GM18861 (cell line): ENCODE data around the gene CTNNA3.
"Not testable (repeated sequence)": the region's sequence is repeated elsewhere in the genome, so short reads cannot be mapped to it uniquely, and the experiment has no call there.

Experiments
- ATAC-seq: cut with Tn5 transposase; IDR thresholded peaks from one replicate; pipeline ENCODE4 v1.9.1; 2021; ENCODE audit not compliant: unreplicated experiment

The CTNNA3 gene

GRCh38 chr10:66349726-66350125 is 1346.3 kb downstream of the CTNNA3 start:
- no peak for ATAC-seq

- ATAC-seq = no peak
Observed at GRCh38 chr10:66349076-66349475, 1346.9 kb downstream of the CTNNA3 start.

GRCh38 chr10:66337211-66337610 is 1358.8 kb downstream of the CTNNA3 start:
- no peak for ATAC-seq

- no peak for ATAC-seq
Observed at GRCh38 chr10:66336791-66337190, 1359.2 kb downstream of the CTNNA3 start.

- ATAC-seq = not testable (repeated sequence)
Observed at GRCh38 chr10:66335753-66336152, 1360.2 kb downstream of the CTNNA3 start.

- no peak for ATAC-seq
Observed at GRCh38 chr10:66329147-66329546, 1366.8 kb downstream of the CTNNA3 start.

GRCh38 chr10:66326876-66327275 is 1369.1 kb downstream of the CTNNA3 start:
- ATAC-seq = no peak

GRCh38 chr10:66322777-66323176 is 1373.2 kb downstream of the CTNNA3 start:
- ATAC-seq = no peak

GRCh38 chr10:66321723-66322665 is 1374.0 kb downstream of the CTNNA3 start:
- ATAC-seq = no peak

GRCh38 chr10:66318761-66319160 is 1377.2 kb downstream of the CTNNA3 start:
- ATAC-seq = no peak

GRCh38 chr10:66307826-66308225 is 1388.2 kb downstream of the CTNNA3 start:
- ATAC-seq = no peak

GRCh38 chr10:66301078-66301477 is 1394.9 kb downstream of the CTNNA3 start:
- ATAC-seq = no peak

GRCh38 chr10:66295602-66296001 is 1400.4 kb downstream of the CTNNA3 start:
- no peak for ATAC-seq

- no peak for ATAC-seq
Observed at GRCh38 chr10:66294538-66294937, 1401.5 kb downstream of the CTNNA3 start.

GRCh38 chr10:66292922-66293321 is 1403.1 kb downstream of the CTNNA3 start:
- ATAC-seq = no peak

- ATAC-seq = no peak
Observed at GRCh38 chr10:66292456-66292855, 1403.5 kb downstream of the CTNNA3 start.

- ATAC-seq = no peak
Observed at GRCh38 chr10:66291133-66291532, 1404.9 kb downstream of the CTNNA3 start.

GRCh38 chr10:66284621-66285020 is 1411.4 kb downstream of the CTNNA3 start:
- ATAC-seq = no peak

- ATAC-seq = no peak
Observed at GRCh38 chr10:66283874-66284464, 1412.0 kb downstream of the CTNNA3 start.

- ATAC-seq = no peak
Observed at GRCh38 chr10:66283064-66283463, 1412.9 kb downstream of the CTNNA3 start.

- no peak for ATAC-seq
Observed at GRCh38 chr10:66281327-66281726, 1414.7 kb downstream of the CTNNA3 start.

- no peak for ATAC-seq
Observed at GRCh38 chr10:66277481-66277880, 1418.5 kb downstream of the CTNNA3 start.
